Gastroesophageal sphincter (tissue), 4 donors: ENCODE data around the gene UBE2I. TPM values are rescaled to one million over a fixed set of nuclear protein-coding genes. Genes with fewer than 3 reads are reported as not detected.

Experiments
- ATAC-seq: fragments of 150-250 bp; one replicate; pipeline ENCODE4 v1.9.1; 2016; ENCODE audit warnings: mild to moderate bottlenecking, moderate library complexity
- H3K27ac ChIP-seq, 4 donors: fragments of 200-600 bp; sonication (generic) in 3 of 4; 1 replicate in 3 of 4; 2 replicates in 1 of 4; pipeline ENCODE4 v1.5.1; 2016 to 2019
- H3K27me3 ChIP-seq: fragments of 200-600 bp; sonication (generic); one replicate; pipeline ENCODE4 v1.5.1; 2019
- H3K36me3 ChIP-seq, 2 donors: fragments of 200-600 bp; sonication (generic); one replicate each; pipeline ENCODE4 v1.5.1; 2019; ENCODE audit warnings: control low read depth in 1 of 2
- H3K4me1 ChIP-seq, 3 donors: fragments of 200-600 bp; sonication (generic); 1 replicate in 2 of 3; 2 replicates in 1 of 3; pipeline ENCODE4 v1.5.1; 2016 to 2019; ENCODE audit warnings: control low read depth in 2 of 3
- H3K4me3 ChIP-seq, 2 donors: fragments of 200-600 bp; sonication (generic); one replicate each; pipeline ENCODE4 v1.5.1; 2019; ENCODE audit warnings: mild to moderate bottlenecking in 1 of 2, moderate library complexity in 1 of 2
- H3K9me3 ChIP-seq, 3 donors: fragments of 200-600 bp; sonication (generic); one replicate each; pipeline ENCODE4 v1.5.1; 2017 to 2019; ENCODE audit warnings: control low read depth in 2 of 3
- CTCF ChIP-seq, 4 experiments: fragments of 200-600 bp in 2 of 4; fragments of 450-650 bp in 2 of 4; sonication (generic) in 1 of 4; IDR thresholded peaks; one replicate each; pipeline ENCODE4 v1.5.1; 2017 to 2019; ENCODE audit warnings: antibody characterized with exemption in 4 of 4, mild to moderate bottlenecking in 2 of 4, moderate library complexity in 2 of 4
- EP300 ChIP-seq: sonication (generic); formaldehyde crosslinking; IDR thresholded peaks from one replicate; pipeline ENCODE4 v1.6.1; 2017; ENCODE audit warnings: antibody characterized with exemption, mild to moderate bottlenecking
- POLR2A ChIP-seq, 2 donors: fragments of 450-650 bp; IDR thresholded peaks; one replicate each; pipeline ENCODE4 v1.6.1; 2017; ENCODE audit warnings: antibody characterized with exemption in 2 of 2, mild to moderate bottlenecking in 2 of 2, moderate library complexity in 1 of 2
- POLR2AphosphoS5 ChIP-seq: sonication (generic); formaldehyde crosslinking; IDR thresholded peaks from one replicate; pipeline ENCODE4 v1.6.1; 2017; ENCODE audit warnings: antibody characterized with exemption
- WGBS, 2 donors: methylation state at CpG; one replicate each; pipeline ENCODE4 v1.1.5; 2018; ENCODE audit warnings: low coverage in 1 of 2; 5-methylcytosine and 5-hydroxymethylcytosine counted together
- total RNA-seq, 4 donors: library from RNA; depleted of rRNA; stranded (reverse); fragments of >200 nt; gene quantifications; one replicate each; pipeline ENCODE4 v1.1.0, GENCODE V29; 2016

Gene UBE2I
- total RNA-seq, 4 donors from 2014 or later = 53.3 to 95.9 (median 76.9) TPM

DNA sequence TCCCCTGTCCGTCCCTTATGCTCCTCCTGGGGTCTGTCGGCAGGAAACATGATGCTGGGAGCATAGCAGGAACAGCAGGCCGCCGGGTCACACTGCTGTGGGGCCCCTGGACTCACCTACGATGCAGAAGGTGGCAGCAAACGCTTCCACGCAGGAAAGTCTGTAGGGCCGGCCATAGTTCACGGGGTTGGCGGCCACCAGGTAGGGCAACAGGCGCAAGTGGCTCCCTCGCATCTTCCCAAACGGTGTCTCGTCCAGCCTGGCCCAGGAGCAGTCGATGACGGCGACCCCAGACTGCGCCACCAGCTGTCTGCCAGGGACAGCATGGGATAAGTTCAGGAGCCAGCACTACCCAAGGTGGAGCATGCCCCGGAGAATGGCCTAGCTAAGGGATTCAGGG lies 41.3 kb downstream of the UBE2I start:
- no CpG with 5 or more reads among the region's 19 CpGs for WGBS, 2 donors
- Histone ChIP-seq H3K9me3 (no peaks in the 10 kb centered on the region), H3K27ac (peak overlapping the region in 1 of 4 donors; percentile 85), H3K27me3 (no peaks in the 10 kb centered on the region), H3K4me3 (peak overlapping the region; percentile 80 to 84), H3K36me3 (peaks cover 0 to 34% of the 10 kb centered on the region in 2 donors), H3K4me1 (peaks cover 0 to 55% (median 23%) of the 10 kb centered on the region in 3 donors)
- TF ChIP-seq CTCF (IDR thresholded peaks at IDR 0.05) (no peak), POLR2AphosphoS5 (no peak), POLR2A (IDR thresholded peaks at IDR 0.05) (no peak), EP300 (no peak)
- no peak for ATAC-seq

DNA sequence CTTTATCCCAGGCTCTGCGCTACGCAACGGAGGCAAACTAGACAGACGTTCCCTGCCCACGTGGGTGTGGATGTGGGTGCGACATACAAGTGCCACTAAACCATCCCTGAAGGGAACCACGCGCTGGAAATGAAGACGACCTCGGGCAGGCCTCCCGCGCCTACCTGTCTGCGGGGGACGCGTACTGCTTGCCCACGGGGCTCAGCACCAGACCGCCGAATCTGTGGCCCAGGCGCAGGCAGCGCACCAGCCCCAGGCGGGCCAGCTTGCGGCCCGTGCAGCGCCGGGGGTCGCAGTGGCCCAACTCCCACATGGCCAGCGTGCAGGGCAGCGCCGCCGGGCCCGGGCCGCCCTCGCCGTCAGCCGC lies 41.8 kb downstream of the UBE2I start:
- H3K36me3 ChIP-seq = peaks cover 0 to 34% of the 10 kb centered on the region in 2 donors
- peaks cover 0 to 60% (median 23%) of the 10 kb centered on the region in 3 donors for H3K4me1 ChIP-seq
- WGBS, 2 donors = 0% methylated on average over 2 of the region's 35 CpGs; no CpG with 5 or more reads in 1 of the 2 donors
- no peak for ATAC-seq
- no peak for TF ChIP-seq POLR2AphosphoS5
- TF ChIP-seq CTCF (IDR thresholded peaks at IDR 0.05) = no peak
- no peak for TF ChIP-seq POLR2A (IDR thresholded peaks at IDR 0.05)
- no peaks in the 10 kb centered on the region for H3K9me3 ChIP-seq
- no peaks in the 10 kb centered on the region for H3K27me3 ChIP-seq
- H3K4me3 ChIP-seq = peak overlapping the region; percentile 80 to 84
- peak overlapping the region; percentile 14 to 85 (median 76) for H3K27ac ChIP-seq

- WGBS, 2 donors = 0% methylated on average over 9 of the region's 98 CpGs; no CpG with 5 or more reads in 1 of the 2 donors
- Histone ChIP-seq H3K9me3 (no peaks in the 10 kb centered on the region), H3K4me3 (peak within 1 kb of the TSS; percentile 80 to 84), H3K4me1 (peaks cover 0 to 64% (median 23%) of the 10 kb centered on the region in 3 donors), H3K36me3 (peaks cover 0 to 34% of the 10 kb centered on the region in 2 donors), H3K27me3 (no peaks in the 10 kb centered on the region), H3K27ac (peak within 1 kb of the TSS; percentile 14 to 85 (median 76))
- TF ChIP-seq EP300 = no peak
- peak in 2 of 4 experiments; percentile 7 to 12 for TF ChIP-seq CTCF (IDR thresholded peaks at IDR 0.05)
- peak; percentile 85 to 90 for TF ChIP-seq POLR2A (IDR thresholded peaks at IDR 0.05)
- peak; percentile 92 for TF ChIP-seq POLR2AphosphoS5
- peak; percentile 85 for ATAC-seq
These were observed 42.3 kb downstream of the UBE2I start, which contains the start of the genes GNPTG and TSR3 for GRCh38 chr16:1351582-1352362. TSS of gene GNPTG (plus strand) at chr16:1351931. CDS start at chr16:1351966, 35 bp downstream. TSS of gene TSR3 (minus strand) at chr16:1351878. CDS start at chr16:1351804, 74 bp downstream.

DNA sequence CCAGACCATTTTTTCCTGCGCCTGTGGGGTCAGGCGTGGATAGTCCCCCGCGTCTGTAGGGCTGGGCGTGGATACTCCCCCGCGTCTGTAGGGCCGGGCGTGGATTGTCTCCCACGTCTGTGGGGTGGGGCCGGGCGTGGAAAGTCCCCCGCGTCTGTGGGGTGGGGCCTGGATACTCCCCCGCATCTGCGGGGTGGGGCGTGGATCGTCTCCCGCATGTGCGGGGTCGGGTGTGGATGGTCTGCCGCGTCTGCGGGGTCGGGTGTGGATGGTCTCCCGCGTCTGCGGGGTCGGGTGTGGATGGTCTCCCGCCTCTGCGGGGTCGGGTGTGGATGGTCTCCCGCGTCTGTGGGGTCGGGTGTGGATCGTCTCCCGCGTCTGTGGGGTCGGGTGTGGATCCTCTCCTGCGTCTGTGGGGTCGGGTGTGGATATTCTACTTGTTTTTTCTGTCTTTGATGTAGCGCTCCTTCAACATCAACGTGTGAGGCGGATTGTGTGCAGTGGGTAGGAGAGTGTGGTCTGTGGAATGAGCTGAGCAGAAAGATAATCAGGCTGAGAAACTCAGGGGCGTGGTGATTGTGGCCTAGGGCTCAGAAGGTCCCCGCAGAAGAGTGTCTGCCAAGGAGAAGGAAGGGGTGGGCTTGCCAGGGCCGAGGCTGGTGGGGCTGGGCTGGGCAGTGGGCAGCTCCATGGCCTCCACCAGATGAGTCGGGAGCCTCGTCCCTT lies 45.5 kb downstream of the UBE2I start:
- peaks cover 0 to 30% of the 10 kb centered on the region in 2 donors for H3K36me3 ChIP-seq
- H3K4me1 ChIP-seq = peaks cover 0 to 65% (median 23%) of the 10 kb centered on the region in 3 donors
- 94% methylated on average over 7 of the region's 49 CpGs; no CpG with 5 or more reads in 1 of the 2 donors for WGBS, 2 donors
- no peak for TF ChIP-seq EP300
- H3K27me3 ChIP-seq = no peaks in the 10 kb centered on the region
- H3K27ac ChIP-seq = no peak overlapping the region
- no peaks in the 10 kb centered on the region for H3K9me3 ChIP-seq
- H3K4me3 ChIP-seq = no peak overlapping the region
- ATAC-seq = no peak

- ATAC-seq = no peak
- H3K4me1 ChIP-seq = peaks cover 0 to 58% (median 22%) of the 10 kb centered on the region in 3 donors
- H3K27ac ChIP-seq = no peak overlapping the region
- WGBS, 2 donors = 60% methylated on average over 2 of the region's 15 CpGs; no CpG with 5 or more reads in 1 of the 2 donors
- H3K9me3 ChIP-seq = no peaks in the 10 kb centered on the region
- H3K4me3 ChIP-seq = no peak overlapping the region
- no peaks in the 10 kb centered on the region for H3K27me3 ChIP-seq
- H3K36me3 ChIP-seq = peaks cover 0 to 30% of the 10 kb centered on the region in 2 donors
- no peak for TF ChIP-seq EP300
- TF ChIP-seq POLR2AphosphoS5 = no peak
- TF ChIP-seq POLR2A (IDR thresholded peaks at IDR 0.05) = no peak
- TF ChIP-seq CTCF (IDR thresholded peaks at IDR 0.05) = no peak
These were observed 46.2 kb downstream of the UBE2I start for GRCh38 chr16:1355591-1355990.
